Measurements from ENCODE around the gene STK39. TPM values are rescaled to one million over a fixed set of nuclear protein-coding genes. Genes with fewer than 3 reads are reported as not detected.

The STK39 gene
- total RNA-seq, 1 experiment from 2014 or later: 2.9 TPM

GRCh38 chr2:167914969-167915368 is 332.4 kb downstream of the STK39 start:
- no peaks in the 10 kb centered on the region for H3K4me1 ChIP-seq
- no peak overlapping the region for H3K4me3 Mint-ChIP-seq (ENCODE audit: unreplicated experiment)
- ChIA-PET CTCF (no interaction called here), POLR2A (no interaction called here)
- no TSS peak for BruUV-seq (replicated peaks)
- no peaks in the 10 kb centered on the region for H3K9me3 Mint-ChIP-seq (ENCODE audit: unreplicated experiment)
- intact Hi-C loops (cut with micrococcal nuclease; ENCODE audit: unreplicated experiment): no loop called here
- no peaks in the 10 kb centered on the region for H3K9me3 ChIP-seq
- no peak overlapping the region for H3K27ac Mint-ChIP-seq (ENCODE audit: unreplicated experiment)
- no peaks in the 10 kb centered on the region for H3K27me3 ChIP-seq (replicated peaks; ENCODE audit: control insufficient read depth, insufficient read depth, low read length)
- no peaks in the 10 kb centered on the region for H3K36me3 ChIP-seq (ENCODE audit: control insufficient read depth, insufficient read depth, low read length)
- no peak for DNase-seq
- H3K27me3 Mint-ChIP-seq (ENCODE audit: insufficient read depth, unreplicated experiment): peaks cover 9% of the 10 kb centered on the region
- no peak overlapping the region for H3K4me3 ChIP-seq (ENCODE audit: low read depth, low read length)
- TF ChIP-seq, protein P1, sequence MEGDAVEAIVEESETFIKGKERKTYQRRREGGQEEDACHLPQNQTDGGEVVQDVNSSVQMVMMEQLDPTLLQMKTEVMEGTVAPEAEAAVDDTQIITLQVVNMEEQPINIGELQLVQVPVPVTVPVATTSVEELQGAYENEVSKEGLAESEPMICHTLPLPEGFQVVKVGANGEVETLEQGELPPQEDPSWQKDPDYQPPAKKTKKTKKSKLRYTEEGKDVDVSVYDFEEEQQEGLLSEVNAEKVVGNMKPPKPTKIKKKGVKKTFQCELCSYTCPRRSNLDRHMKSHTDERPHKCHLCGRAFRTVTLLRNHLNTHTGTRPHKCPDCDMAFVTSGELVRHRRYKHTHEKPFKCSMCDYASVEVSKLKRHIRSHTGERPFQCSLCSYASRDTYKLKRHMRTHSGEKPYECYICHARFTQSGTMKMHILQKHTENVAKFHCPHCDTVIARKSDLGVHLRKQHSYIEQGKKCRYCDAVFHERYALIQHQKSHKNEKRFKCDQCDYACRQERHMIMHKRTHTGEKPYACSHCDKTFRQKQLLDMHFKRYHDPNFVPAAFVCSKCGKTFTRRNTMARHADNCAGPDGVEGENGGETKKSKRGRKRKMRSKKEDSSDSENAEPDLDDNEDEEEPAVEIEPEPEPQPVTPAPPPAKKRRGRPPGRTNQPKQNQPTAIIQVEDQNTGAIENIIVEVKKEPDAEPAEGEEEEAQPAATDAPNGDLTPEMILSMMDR (IDR thresholded peaks at IDR 0.05; ENCODE audit: insufficient read depth in 1 of 2, low read depth in 1 of 2, low read length in 1 of 2, severe bottlenecking in 1 of 2, unreplicated experiment in 1 of 2): no peak
- H3K4me1 Mint-ChIP-seq (ENCODE audit: low read depth, unreplicated experiment): no peaks in the 10 kb centered on the region
- no peaks in the 10 kb centered on the region for H3K36me3 Mint-ChIP-seq (ENCODE audit: insufficient read depth, unreplicated experiment)

DNA sequence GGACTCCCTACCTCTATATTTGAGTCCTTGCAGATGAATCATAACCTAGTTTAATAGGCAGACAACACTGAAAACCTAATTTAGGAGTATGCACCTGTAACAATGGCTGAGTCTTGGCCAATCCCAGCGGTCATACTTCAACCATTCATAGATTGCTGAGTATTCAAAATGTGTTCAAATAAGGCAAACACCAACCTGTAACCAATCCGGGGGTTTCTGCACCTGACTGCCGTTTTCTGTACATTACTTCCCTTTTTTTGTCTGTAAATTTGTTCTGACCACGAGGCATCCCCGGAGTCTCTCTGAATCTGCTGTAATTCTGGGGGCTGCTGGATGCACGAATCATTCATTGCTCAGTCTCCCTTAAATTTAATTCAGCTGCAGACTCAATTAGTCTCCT is 338.6 kb downstream of the STK39 start:
- no peaks in the 10 kb centered on the region for H3K36me3 Mint-ChIP-seq (ENCODE audit: insufficient read depth, unreplicated experiment)
- no peak overlapping the region for H3K4me3 Mint-ChIP-seq (ENCODE audit: unreplicated experiment)
- H3K36me3 ChIP-seq (ENCODE audit: control insufficient read depth, insufficient read depth, low read length): no peaks in the 10 kb centered on the region
- ChIA-PET POLR2A (no interaction called here), CTCF (interaction anchor here (1.0 kb wide), 1 partner anchor 211 kb away, joined by 3 read pairs; no protein-coding TSS in a partner anchor)
- H3K9me3 ChIP-seq: no peaks in the 10 kb centered on the region
- TF ChIP-seq, protein P1 (IDR thresholded peaks at IDR 0.05; ENCODE audit: insufficient read depth in 1 of 2, low read depth in 1 of 2, low read length in 1 of 2, severe bottlenecking in 1 of 2, unreplicated experiment in 1 of 2): no peak
- H3K4me3 ChIP-seq (ENCODE audit: low read depth, low read length): no peak overlapping the region
- BruUV-seq (replicated peaks): no TSS peak
- intact Hi-C loops (cut with micrococcal nuclease; ENCODE audit: unreplicated experiment): no loop called here
- no peaks in the 10 kb centered on the region for H3K4me1 Mint-ChIP-seq (ENCODE audit: low read depth, unreplicated experiment)
- peaks cover 7% of the 10 kb centered on the region for H3K27me3 Mint-ChIP-seq (ENCODE audit: insufficient read depth, unreplicated experiment)
- DNase-seq: no peak
- no peak overlapping the region for H3K27ac Mint-ChIP-seq (ENCODE audit: unreplicated experiment)
- no peaks in the 10 kb centered on the region for H3K4me1 ChIP-seq
- H3K9me3 Mint-ChIP-seq (ENCODE audit: unreplicated experiment): no peaks in the 10 kb centered on the region
- H3K27me3 ChIP-seq (replicated peaks; ENCODE audit: control insufficient read depth, insufficient read depth, low read length): 0 out of 2 replicates have a peak, but pooled peaks cover 1% of the 10 kb centered on the region

GRCh38 chr2:167905668-167906067 is 341.7 kb downstream of the STK39 start:
- Histone ChIP-seq H3K27me3 (replicated peaks; ENCODE audit: control insufficient read depth, insufficient read depth, low read length) (0 out of 2 replicates have a peak, but pooled peaks cover 1% of the 10 kb centered on the region), H3K4me1 (no peaks in the 10 kb centered on the region), H3K4me3 (ENCODE audit: low read depth, low read length) (no peak overlapping the region), H3K9me3 (no peaks in the 10 kb centered on the region), H3K36me3 (ENCODE audit: control insufficient read depth, insufficient read depth, low read length) (no peaks in the 10 kb centered on the region)
- Mint-ChIP-seq H3K27me3 (ENCODE audit: insufficient read depth, unreplicated experiment) (peaks cover 9% of the 10 kb centered on the region), H3K4me3 (ENCODE audit: unreplicated experiment) (no peak overlapping the region), H3K27ac (ENCODE audit: unreplicated experiment) (no peak overlapping the region), H3K9me3 (ENCODE audit: unreplicated experiment) (no peaks in the 10 kb centered on the region), H3K4me1 (ENCODE audit: low read depth, unreplicated experiment) (no peaks in the 10 kb centered on the region), H3K36me3 (ENCODE audit: insufficient read depth, unreplicated experiment) (no peaks in the 10 kb centered on the region)
- POLR2A ChIA-PET: no interaction called here
- TF ChIP-seq, protein P1 (IDR thresholded peaks at IDR 0.05; ENCODE audit: insufficient read depth in 1 of 2, low read depth in 1 of 2, low read length in 1 of 2, severe bottlenecking in 1 of 2, unreplicated experiment in 1 of 2): no peak
- BruUV-seq (replicated peaks): no TSS peak
- CTCF ChIA-PET: no interaction called here
- intact Hi-C loops (cut with micrococcal nuclease; ENCODE audit: unreplicated experiment): no loop called here
- DNase-seq: no peak

Other genes starting within 250 kb of the STK39 start
- gene CERS6, start 208.7 kb upstream of the STK39 start, total RNA-seq (2022): 32.7 and 35.5 TPM in 2 replicates

Measured in Caco-2 (cell line).